Stimulated activated memory B cell treated with anti-CD40 and anti-IgM and Interleukin-4, amounts not matched to agents 10 μg/mL and 1 μg/mL and 100 μg/mL, for 72 hours (primary cell): ENCODE measurements around the gene PACRG.

ENCODE experiments used
- ATAC-seq: fragments of 150-1000 bp; cut with Tn5 transposase; 2 replicates; pipeline ENCODE4 v1.10.0; 2021
- H3K27ac Mint-ChIP-seq: one replicate; pipeline ENCODE4 v1.8.0; 2022; ENCODE audit warnings: mild to moderate bottlenecking, mixed read lengths
- H3K27me3 Mint-ChIP-seq: one replicate; pipeline ENCODE4 v1.8.0; 2022; ENCODE audit warnings: mixed read lengths
- H3K36me3 Mint-ChIP-seq: one replicate; pipeline ENCODE4 v1.8.0; 2022; ENCODE audit warnings: mixed read lengths
- H3K4me1 Mint-ChIP-seq: one replicate; pipeline ENCODE4 v1.8.0; 2022; ENCODE audit warnings: mixed read lengths
- H3K4me3 Mint-ChIP-seq: one replicate; pipeline ENCODE4 v1.8.0; 2022; ENCODE audit warnings: mild to moderate bottlenecking, moderate library complexity, mixed read lengths
- H3K9me3 Mint-ChIP-seq: one replicate; pipeline ENCODE4 v1.8.0; 2022; ENCODE audit warnings: mixed read lengths

Gene PACRG

DNA sequence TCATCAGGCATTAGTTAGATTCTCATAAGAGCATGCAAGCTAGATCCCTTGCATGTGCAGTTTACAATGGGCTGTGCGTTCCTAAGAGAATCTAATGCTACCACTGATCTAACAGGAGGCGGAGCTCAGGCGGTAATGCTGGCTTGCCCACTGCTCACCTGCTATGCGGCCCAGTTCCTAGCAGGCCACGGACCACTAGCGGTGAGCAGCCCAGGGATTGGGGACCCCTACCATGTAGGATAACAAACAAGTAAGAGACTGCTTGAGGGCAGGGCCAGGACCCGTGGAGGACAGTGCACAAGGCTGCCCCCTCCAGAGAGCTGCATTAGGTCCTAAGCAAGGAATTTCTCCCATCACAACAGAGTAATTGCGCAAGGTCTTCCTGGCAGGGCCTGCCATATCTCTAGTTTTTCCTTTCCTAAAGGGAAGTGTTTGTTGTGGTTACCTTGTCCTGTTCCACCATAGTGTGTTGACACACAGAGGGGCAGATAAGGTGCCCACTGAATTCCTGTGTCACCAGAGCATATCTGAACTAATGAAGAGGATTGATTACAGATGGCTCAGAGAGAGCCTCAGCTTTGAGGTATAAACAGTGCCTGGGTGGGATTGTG, 58.0 kb downstream of the PACRG start:
- Mint-ChIP-seq H3K4me3 (no peak overlapping the region), H3K4me1 (no peaks in the 10 kb centered on the region), H3K27me3 (no peaks in the 10 kb centered on the region), H3K36me3 (no peaks in the 10 kb centered on the region), H3K9me3 (peaks cover 8% of the 10 kb centered on the region), H3K27ac (no peak overlapping the region)
- ATAC-seq, result peak; percentile 8

- no peaks in the 10 kb centered on the region for H3K9me3 Mint-ChIP-seq
- no peaks in the 10 kb centered on the region for H3K36me3 Mint-ChIP-seq
- H3K4me3 Mint-ChIP-seq, result no peak overlapping the region
- peaks cover 9% of the 10 kb centered on the region for H3K27me3 Mint-ChIP-seq
- peaks cover 6% of the 10 kb centered on the region for H3K4me1 Mint-ChIP-seq
- ATAC-seq, result no peak
- H3K27ac Mint-ChIP-seq, result no peak overlapping the region
Observed at GRCh38 chr6:162798546-162799266, 70.9 kb downstream of the PACRG start.

DNA sequence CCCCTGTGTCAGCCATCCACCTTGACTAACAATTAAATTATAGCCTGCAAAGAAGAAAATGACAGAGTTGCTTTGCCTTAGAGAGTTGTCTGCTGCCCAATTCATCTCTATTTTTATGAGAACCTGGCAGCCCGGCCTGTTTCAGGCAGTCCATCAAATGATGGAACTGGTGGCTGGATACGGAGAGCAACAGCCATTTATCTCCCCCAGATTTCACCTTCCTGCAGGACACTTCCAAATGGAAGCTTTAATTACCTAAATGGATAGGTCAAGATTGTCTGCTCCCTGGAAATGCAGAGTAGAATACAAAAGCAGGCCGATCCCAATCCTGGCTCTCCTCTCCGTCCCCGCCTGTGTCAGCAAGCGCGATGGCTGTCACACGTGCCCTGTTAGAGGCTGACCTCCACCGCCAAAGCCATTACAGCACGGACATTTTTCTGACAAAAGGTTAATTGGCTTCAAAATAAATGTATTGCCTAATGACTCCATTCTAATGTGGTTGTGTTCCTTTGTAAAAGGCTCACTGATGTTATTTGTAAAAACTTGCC, 86.7 kb downstream of the PACRG start:
- Mint-ChIP-seq H3K4me1 (no peaks in the 10 kb centered on the region), H3K9me3 (peaks cover 5% of the 10 kb centered on the region), H3K36me3 (no peaks in the 10 kb centered on the region), H3K27ac (no peak overlapping the region), H3K27me3 (peaks cover 6% of the 10 kb centered on the region), H3K4me3 (no peak overlapping the region)
- ATAC-seq, result no peak

GRCh38 chr6:162817196-162817595, 89.4 kb downstream of the PACRG start:
- H3K4me3 Mint-ChIP-seq, result no peak overlapping the region
- H3K36me3 Mint-ChIP-seq, result no peaks in the 10 kb centered on the region
- H3K27ac Mint-ChIP-seq, result no peak overlapping the region
- H3K9me3 Mint-ChIP-seq, result no peaks in the 10 kb centered on the region
- no peak for ATAC-seq
- no peaks in the 10 kb centered on the region for H3K4me1 Mint-ChIP-seq
- H3K27me3 Mint-ChIP-seq, result no peaks in the 10 kb centered on the region

DNA sequence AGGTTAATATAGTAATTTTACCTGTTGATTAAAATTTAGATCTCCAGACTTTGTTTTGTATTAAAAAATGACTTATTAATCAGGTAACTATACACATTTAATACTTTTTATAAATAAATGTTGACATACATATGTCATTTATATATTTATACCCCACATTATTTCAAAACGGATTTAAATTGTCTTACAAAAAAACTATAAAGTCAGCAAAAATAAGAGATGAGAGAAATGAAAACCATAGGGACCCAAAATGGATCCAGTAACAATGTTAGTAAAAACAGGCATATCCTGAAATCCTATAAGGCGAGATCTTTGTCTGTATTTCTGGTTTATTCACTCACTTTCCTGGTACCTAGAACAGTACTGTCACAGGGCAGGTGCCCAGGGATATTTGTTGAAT, 91.5 kb downstream of the PACRG start:
- H3K9me3 Mint-ChIP-seq, result no peaks in the 10 kb centered on the region
- H3K27me3 Mint-ChIP-seq, result no peaks in the 10 kb centered on the region
- no peaks in the 10 kb centered on the region for H3K4me1 Mint-ChIP-seq
- no peak overlapping the region for H3K4me3 Mint-ChIP-seq
- no peak for ATAC-seq
- H3K36me3 Mint-ChIP-seq, result no peaks in the 10 kb centered on the region
- H3K27ac Mint-ChIP-seq, result no peak overlapping the region

DNA sequence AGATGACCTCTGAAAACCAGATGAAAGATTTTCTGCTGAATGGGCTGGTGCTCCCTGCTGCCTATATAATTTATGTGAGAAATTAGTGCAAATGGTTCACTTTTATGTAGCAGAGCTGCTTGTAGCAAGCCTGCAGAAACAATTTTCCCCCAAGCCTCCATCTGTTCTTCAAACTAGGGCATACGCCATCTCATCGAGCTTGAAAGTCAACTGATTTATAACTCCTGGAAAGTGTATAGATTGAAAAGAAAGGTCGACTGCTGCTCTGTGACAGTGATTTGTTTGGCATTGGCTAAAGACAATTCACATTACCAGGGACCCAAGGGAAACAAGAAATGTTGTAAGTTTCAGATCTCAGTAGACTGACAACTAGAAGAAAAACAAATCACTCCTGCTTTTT, 93.3 kb downstream of the PACRG start:
- no peaks in the 10 kb centered on the region for H3K27me3 Mint-ChIP-seq
- H3K9me3 Mint-ChIP-seq, result no peaks in the 10 kb centered on the region
- H3K27ac Mint-ChIP-seq, result no peak overlapping the region
- no peaks in the 10 kb centered on the region for H3K4me1 Mint-ChIP-seq
- H3K36me3 Mint-ChIP-seq, result no peaks in the 10 kb centered on the region
- H3K4me3 Mint-ChIP-seq, result no peak overlapping the region
- no peak for ATAC-seq

DNA sequence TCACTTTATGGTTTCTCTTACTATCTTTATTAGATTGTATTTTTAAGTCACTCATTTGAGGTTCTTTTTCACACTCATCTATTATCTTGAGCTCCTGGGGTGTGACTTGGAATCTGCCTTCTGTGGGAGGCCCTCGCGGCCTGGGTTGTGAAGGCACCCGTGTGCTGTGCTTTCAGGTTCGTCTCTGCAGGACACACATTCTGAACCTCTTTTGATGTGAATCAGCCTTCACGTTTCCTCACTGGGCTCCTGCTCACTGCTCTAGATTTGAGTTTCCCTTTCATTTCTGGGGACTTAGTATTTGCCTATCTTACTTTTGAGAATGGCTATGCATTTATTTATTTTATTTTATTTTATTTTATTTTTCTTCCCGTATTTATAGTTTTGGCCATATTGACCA, 97.8 kb downstream of the PACRG start:
- ATAC-seq, result no peak
- Mint-ChIP-seq H3K4me1 (no peaks in the 10 kb centered on the region), H3K36me3 (no peaks in the 10 kb centered on the region), H3K27ac (no peak overlapping the region), H3K4me3 (no peak overlapping the region), H3K27me3 (no peaks in the 10 kb centered on the region), H3K9me3 (no peaks in the 10 kb centered on the region)

GRCh38 chr6:162829013-162829742, 101.4 kb downstream of the PACRG start:
- no peak for ATAC-seq
- peaks cover 2% of the 10 kb centered on the region for H3K9me3 Mint-ChIP-seq
- no peaks in the 10 kb centered on the region for H3K4me1 Mint-ChIP-seq
- H3K27ac Mint-ChIP-seq, result no peak overlapping the region
- no peaks in the 10 kb centered on the region for H3K36me3 Mint-ChIP-seq
- H3K4me3 Mint-ChIP-seq, result no peak overlapping the region
- no peaks in the 10 kb centered on the region for H3K27me3 Mint-ChIP-seq

DNA sequence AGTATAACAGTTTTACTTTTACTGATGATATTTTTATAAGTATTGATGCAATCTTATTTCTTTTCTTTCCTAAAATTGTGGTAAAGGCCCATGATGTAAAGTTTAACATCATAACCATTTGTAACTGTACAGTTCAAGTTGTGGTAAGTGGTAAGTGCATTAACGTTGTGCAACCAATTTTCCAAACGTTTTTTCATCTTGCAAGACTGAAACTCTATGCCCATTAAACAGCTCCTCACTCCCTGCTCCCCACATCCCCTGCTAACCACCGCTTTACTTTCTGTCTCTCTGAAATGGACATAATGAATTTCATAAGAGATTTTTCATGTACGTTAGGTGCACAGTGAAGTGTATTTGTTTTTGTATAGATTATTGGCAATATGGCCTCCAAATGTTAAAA, 106.0 kb downstream of the PACRG start:
- no peak for ATAC-seq

DNA sequence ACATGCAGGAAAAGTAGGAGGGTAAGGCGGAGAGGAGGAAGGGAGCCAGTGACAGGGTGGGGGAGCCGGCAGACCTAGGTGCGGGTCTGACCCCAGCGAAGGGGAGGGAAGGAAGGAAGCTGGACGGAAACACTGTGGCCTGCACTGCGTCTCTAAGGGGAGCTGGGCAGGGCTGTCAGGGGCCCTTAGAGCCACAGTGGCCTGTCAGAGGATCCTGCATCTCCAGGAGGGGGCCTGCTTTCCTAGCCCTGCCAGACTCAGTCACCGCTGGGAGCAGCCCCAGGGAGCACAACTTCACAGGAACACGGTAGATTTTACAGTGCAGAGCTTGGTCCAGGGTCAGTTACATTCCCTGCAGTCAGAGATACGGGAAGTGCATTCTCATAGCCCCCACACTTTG, 118.2 kb downstream of the PACRG start:
- Mint-ChIP-seq H3K36me3 (no peaks in the 10 kb centered on the region), H3K4me1 (no peaks in the 10 kb centered on the region)
- ATAC-seq, result no peak

More for the DNA sequence above, 106.0 kb downstream of the PACRG start:
- Mint-ChIP-seq H3K4me3 (no peak overlapping the region), H3K4me1 (no peaks in the 10 kb centered on the region), H3K27ac (no peak overlapping the region), H3K27me3 (no peaks in the 10 kb centered on the region), H3K36me3 (no peaks in the 10 kb centered on the region), H3K9me3 (peaks cover 4% of the 10 kb centered on the region)

GRCh38 chr6:162846723-162847122, 118.9 kb downstream of the PACRG start:
- Mint-ChIP-seq H3K27ac (no peak overlapping the region), H3K4me1 (no peaks in the 10 kb centered on the region), H3K9me3 (no peaks in the 10 kb centered on the region), H3K36me3 (no peaks in the 10 kb centered on the region), H3K27me3 (no peaks in the 10 kb centered on the region), H3K4me3 (no peak overlapping the region)
- ATAC-seq, result no peak

More for the DNA sequence above, 118.2 kb downstream of the PACRG start:
- Mint-ChIP-seq H3K4me3 (no peak overlapping the region), H3K27me3 (no peaks in the 10 kb centered on the region), H3K27ac (no peak overlapping the region), H3K9me3 (no peaks in the 10 kb centered on the region)

- ATAC-seq, result no peak
- H3K4me3 Mint-ChIP-seq, result no peak overlapping the region
- no peaks in the 10 kb centered on the region for H3K4me1 Mint-ChIP-seq
- H3K9me3 Mint-ChIP-seq, result no peaks in the 10 kb centered on the region
- H3K27me3 Mint-ChIP-seq, result no peaks in the 10 kb centered on the region
- H3K36me3 Mint-ChIP-seq, result no peaks in the 10 kb centered on the region
- no peak overlapping the region for H3K27ac Mint-ChIP-seq
Observed at GRCh38 chr6:162849269-162849668, 121.5 kb downstream of the PACRG start.

- Mint-ChIP-seq H3K27ac (no peak overlapping the region), H3K36me3 (no peaks in the 10 kb centered on the region), H3K4me3 (no peak overlapping the region), H3K4me1 (no peaks in the 10 kb centered on the region), H3K9me3 (no peaks in the 10 kb centered on the region), H3K27me3 (no peaks in the 10 kb centered on the region)
- ATAC-seq, result no peak
Observed at GRCh38 chr6:162852192-162852591, 124.4 kb downstream of the PACRG start.

GRCh38 chr6:162852840-162853577, 125.2 kb downstream of the PACRG start:
- Mint-ChIP-seq H3K9me3 (no peaks in the 10 kb centered on the region), H3K27ac (no peak overlapping the region), H3K27me3 (no peaks in the 10 kb centered on the region), H3K4me1 (no peaks in the 10 kb centered on the region), H3K36me3 (no peaks in the 10 kb centered on the region), H3K4me3 (no peak overlapping the region)
- no peak for ATAC-seq

DNA sequence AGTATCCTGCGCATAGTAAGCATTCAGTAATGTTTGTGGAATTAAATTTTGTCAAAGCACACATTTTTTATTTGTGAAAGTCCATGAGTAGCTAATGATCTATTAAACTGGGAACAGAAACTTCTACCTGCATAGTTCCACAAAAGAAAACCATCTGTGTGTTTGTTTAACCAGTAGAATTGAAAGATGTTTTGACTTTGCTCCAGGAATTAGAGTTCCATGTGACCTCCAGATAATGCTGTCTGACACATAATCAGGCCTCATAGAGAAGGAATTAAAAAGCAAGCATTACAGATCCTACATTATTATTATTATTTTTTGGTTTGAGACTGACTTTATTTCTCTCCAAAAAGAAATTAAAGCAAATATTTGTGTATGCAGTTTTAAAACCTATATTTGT, 126.5 kb downstream of the PACRG start:
- H3K27ac Mint-ChIP-seq, result no peak overlapping the region
- ATAC-seq, result no peak
- no peaks in the 10 kb centered on the region for H3K4me1 Mint-ChIP-seq
- H3K36me3 Mint-ChIP-seq, result no peaks in the 10 kb centered on the region
- no peak overlapping the region for H3K4me3 Mint-ChIP-seq
- H3K27me3 Mint-ChIP-seq, result no peaks in the 10 kb centered on the region
- no peaks in the 10 kb centered on the region for H3K9me3 Mint-ChIP-seq
